WTC11 (cell line): Measurements from ENCODE around the gene TGFBI. TPM values are rescaled to one million over a fixed set of nuclear protein-coding genes. Genes with fewer than 3 reads are reported as not detected.

Source experiments
- ATAC-seq: fragments of 200-7000 bp; cut with Tn5 transposase; 2 replicates; pipeline ENCODE4 v1.10.0; 2021; ENCODE audit warnings: mild to moderate bottlenecking, moderate library complexity
- CTCF ChIA-PET: fragments of 300-600 bp; sonication (Branson Sonifier 250); formaldehyde crosslinking; loops from one replicate; lab custom pipeline; 2021; ENCODE audit warnings: antibody characterized with exemption; lab: Charles Lee
- POLR2A ChIA-PET: fragments of 350-600 bp; sonication (Branson Sonifier 250); formaldehyde crosslinking; loops from one replicate; lab custom pipeline; 2021; ENCODE audit warnings: antibody characterized with exemption; lab: Charles Lee
- DNase-seq: peaks from one replicate; pipeline ENCODE4 v3.0.0; 2021; ENCODE audit warnings: low spot score
- H3K27ac Mint-ChIP-seq: 2 replicates; pipeline ENCODE4 v1.8.0; 2021; ENCODE audit warnings: mixed read lengths
- H3K27me3 Mint-ChIP-seq: 2 replicates; pipeline ENCODE4 v1.8.0; 2021; ENCODE audit warnings: low read depth, mild to moderate bottlenecking, moderate library complexity, mixed read lengths
- H3K36me3 Mint-ChIP-seq: 2 replicates; pipeline ENCODE4 v1.8.0; 2021; ENCODE audit warnings: mixed read lengths
- H3K4me1 Mint-ChIP-seq: 2 replicates; pipeline ENCODE4 v1.8.0; 2022; ENCODE audit warnings: mixed read lengths
- H3K4me3 Mint-ChIP-seq: 2 replicates; pipeline ENCODE4 v1.8.0; 2021; ENCODE audit warnings: mild to moderate bottlenecking, moderate library complexity, mixed read lengths
- H3K9me3 Mint-ChIP-seq: 2 replicates; pipeline ENCODE4 v1.8.0; 2021; ENCODE audit warnings: mixed read lengths
- ATF2 ChIP-seq: sonication (generic); formaldehyde crosslinking; IDR thresholded peaks from 2 replicates; pipeline ENCODE4 v1.8.1; 2022; ENCODE audit warnings: low read depth, missing genetic modification reagents, borderline replicate concordance
- ATF6 ChIP-seq: sonication (generic); formaldehyde crosslinking; IDR thresholded peaks from 2 replicates; pipeline ENCODE4 v1.8.1; 2023; ENCODE audit warnings: mild to moderate bottlenecking, missing genetic modification reagents
- GABPB1 ChIP-seq: sonication (generic); formaldehyde crosslinking; IDR thresholded peaks from 2 replicates; pipeline ENCODE4 v1.8.1; 2023; ENCODE audit warnings: mild to moderate bottlenecking, missing genetic modification reagents
- IRF2 ChIP-seq: sonication (generic); formaldehyde crosslinking; IDR thresholded peaks from 2 replicates; pipeline ENCODE4 v1.8.0; 2022; ENCODE audit warnings: low read depth, missing genetic modification reagents, borderline replicate concordance
- KAT7 ChIP-seq: sonication (generic); formaldehyde crosslinking; IDR thresholded peaks from 2 replicates; pipeline ENCODE4 v1.8.1; 2023; ENCODE audit warnings: missing genetic modification reagents, mild to moderate bottlenecking, borderline replicate concordance
- MAX ChIP-seq: sonication (generic); formaldehyde crosslinking; IDR thresholded peaks from 2 replicates; pipeline ENCODE4 v1.8.0; 2022; ENCODE audit warnings: mild to moderate bottlenecking, missing genetic modification reagents
- PRRX2 ChIP-seq: fragments of 250-450 bp; sonication (Bioruptor Pico); IDR thresholded peaks from 2 replicates; pipeline ENCODE4 v1.8.0; 2021; ENCODE audit warnings: mild to moderate bottlenecking
- SMAD4 ChIP-seq: sonication (generic); formaldehyde crosslinking; IDR thresholded peaks from 2 replicates; pipeline ENCODE4 v1.8.0; 2022; ENCODE audit warnings: mild to moderate bottlenecking, missing genetic modification reagents
- TCF7 ChIP-seq: sonication (generic); formaldehyde crosslinking; IDR thresholded peaks from 2 replicates; pipeline ENCODE4 v1.8.0; 2022; ENCODE audit warnings: mild to moderate bottlenecking, low read depth, missing genetic modification reagents, moderate library complexity
- TEAD1 ChIP-seq: sonication (generic); formaldehyde crosslinking; IDR thresholded peaks from 2 replicates; pipeline ENCODE4 v1.8.0; 2022; ENCODE audit warnings: mild to moderate bottlenecking, missing genetic modification reagents
- TP53 ChIP-seq: sonication (generic); formaldehyde crosslinking; IDR thresholded peaks from 2 replicates; pipeline ENCODE4 v1.8.1; 2023; ENCODE audit warnings: mild to moderate bottlenecking, missing genetic modification reagents
- USF1 ChIP-seq: sonication (generic); formaldehyde crosslinking; IDR thresholded peaks from 2 replicates; pipeline ENCODE4 v1.8.0; 2022; ENCODE audit warnings: mild to moderate bottlenecking, missing genetic modification reagents
- ZBTB43 ChIP-seq: sonication (generic); formaldehyde crosslinking; IDR thresholded peaks from 2 replicates; pipeline ENCODE4 v1.8.1; 2023; ENCODE audit warnings: mild to moderate bottlenecking, missing genetic modification reagents
- ZNF219 ChIP-seq: sonication (generic); formaldehyde crosslinking; IDR thresholded peaks from 2 replicates; pipeline ENCODE4 v1.8.0; 2023; ENCODE audit warnings: missing genetic modification reagents, mild to moderate bottlenecking, borderline replicate concordance
- ZNF281 ChIP-seq: sonication (generic); formaldehyde crosslinking; IDR thresholded peaks from 2 replicates; pipeline ENCODE4 v1.8.0; 2023; ENCODE audit warnings: mild to moderate bottlenecking, missing genetic modification reagents
- ZNF423 ChIP-seq: fragments of 250-450 bp; sonication (Bioruptor Pico); IDR thresholded peaks from 2 replicates; pipeline ENCODE4 v2.1.2; 2022; ENCODE audit warnings: mild to moderate bottlenecking, moderate library complexity
- ZNF425 ChIP-seq: fragments of 250-450 bp; sonication (Bioruptor Pico); conservative IDR thresholded peaks from 2 replicates; pipeline ENCODE4 v1.9.0; 2021; ENCODE audit warnings: mild to moderate bottlenecking
- total RNA-seq: library from RNA; stranded (reverse); gene quantifications from 3 replicates; pipeline ENCODE4 v1.2.3, GENCODE V29; 2021

TGFBI gene
- total RNA-seq, 1 experiment from 2014 or later, result 7.2 TPM

GRCh38 chr5:136086783-136087566 lies 58.2 kb downstream of the TGFBI start (continued):
- TF ChIP-seq USF1 (CRISPR knock-in tag) (no peak), ATF6 (CRISPR knock-in tag) (no peak), ZNF423 (CRISPR knock-in tag) (no peak), TP53 (CRISPR knock-in tag) (no peak), KAT7 (CRISPR knock-in tag) (no peak), ZNF425 (CRISPR knock-in tag) (no peak), TCF7 (CRISPR knock-in tag) (no peak), GABPB1 (no peak), SMAD4 (CRISPR knock-in tag) (no peak)

- ChIA-PET POLR2A (no interaction called here), CTCF (no interaction called here)
- ATAC-seq (no peak), DNase-seq (no peak)
- H3K9me3 Mint-ChIP-seq, result no peaks in the 10 kb centered on the region
- H3K4me3 Mint-ChIP-seq, result no peak overlapping the region
- no peaks in the 10 kb centered on the region; the same call in 1 of the 2 replicates for H3K4me1 Mint-ChIP-seq
- no peaks in the 10 kb centered on the region; the same call in 1 of the 2 replicates for H3K27me3 Mint-ChIP-seq
- no peak overlapping the region for H3K27ac Mint-ChIP-seq
- no peak for TF ChIP-seq USF1 (CRISPR knock-in tag)
- TF ChIP-seq ATF2, result no peak
- H3K36me3 Mint-ChIP-seq, result no peaks in the 10 kb centered on the region
Observed at GRCh38 chr5:136087961-136088871, 59.4 kb downstream of the TGFBI start.

- ChIA-PET POLR2A (no interaction called here), CTCF (no interaction called here)
- Mint-ChIP-seq H3K9me3 (no peaks in the 10 kb centered on the region), H3K4me1 (no peaks in the 10 kb centered on the region; the same call in 1 of the 2 replicates), H3K27me3 (no peaks in the 10 kb centered on the region; the same call in 1 of the 2 replicates), H3K27ac (no peak overlapping the region), H3K4me3 (no peak overlapping the region), H3K36me3 (no peaks in the 10 kb centered on the region)
- ATAC-seq (no peak), DNase-seq (no peak)
- TF ChIP-seq PRRX2 (CRISPR knock-in tag) (no peak), ZNF219 (no peak), TEAD1 (CRISPR knock-in tag) (no peak), ZBTB43 (no peak), ZNF281 (CRISPR knock-in tag) (no peak), IRF2 (no peak), MAX (no peak)
Observed at GRCh38 chr5:136089791-136090190, 61.0 kb downstream of the TGFBI start.
